ENCODE data around the gene INPP4A.

The INPP4A gene

GRCh38 chr2:98455494-98455976 is 10.9 kb downstream of the INPP4A start:
- DNase-seq: no peak
- in situ Hi-C loops (cut with HindIII; ENCODE audit: low pct_ligation_motif_present, low pct_unique_long_range_greater_than_20kb, low sequenced_read_pairs): no loop called here

DNA sequence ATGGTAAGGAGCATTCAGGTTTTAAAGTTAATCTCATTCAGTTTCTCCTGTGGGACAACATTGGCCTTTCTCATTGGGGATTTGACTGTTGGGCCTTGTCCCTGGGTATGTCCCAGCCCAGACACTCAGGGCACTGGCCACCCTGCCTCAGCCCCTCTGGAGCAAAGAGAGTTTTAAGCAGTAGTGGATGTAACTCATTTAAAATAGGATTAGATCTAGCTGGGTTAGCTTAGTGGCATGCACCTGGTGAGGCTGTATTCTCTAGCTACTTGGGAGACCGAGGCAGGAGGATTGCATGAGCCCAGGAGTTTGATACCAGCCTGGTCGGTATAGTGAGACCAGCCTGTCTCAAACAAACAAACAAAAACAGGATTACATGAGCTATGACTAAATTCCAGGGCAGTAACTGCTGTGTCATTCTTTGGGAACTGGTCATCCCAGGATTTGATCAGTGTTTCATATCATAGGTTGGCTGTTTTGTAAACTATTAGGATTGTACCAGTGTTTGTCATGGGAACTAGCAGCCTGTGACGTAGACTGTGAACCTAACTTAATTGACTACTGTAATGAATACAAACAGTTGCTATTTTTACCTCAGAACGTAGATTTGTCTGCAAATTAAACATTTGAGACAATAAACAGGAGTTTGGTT is 12.5 kb downstream of the INPP4A start:
- DNase-seq: peak; percentile 16
- in situ Hi-C loops (cut with HindIII; ENCODE audit: low pct_ligation_motif_present, low pct_unique_long_range_greater_than_20kb, low sequenced_read_pairs): no loop called here

GRCh38 chr2:98458207-98458606 is 13.5 kb downstream of the INPP4A start:
- no peak for DNase-seq
- in situ Hi-C loops (cut with HindIII; ENCODE audit: low pct_ligation_motif_present, low pct_unique_long_range_greater_than_20kb, low sequenced_read_pairs): no loop called here

DNA sequence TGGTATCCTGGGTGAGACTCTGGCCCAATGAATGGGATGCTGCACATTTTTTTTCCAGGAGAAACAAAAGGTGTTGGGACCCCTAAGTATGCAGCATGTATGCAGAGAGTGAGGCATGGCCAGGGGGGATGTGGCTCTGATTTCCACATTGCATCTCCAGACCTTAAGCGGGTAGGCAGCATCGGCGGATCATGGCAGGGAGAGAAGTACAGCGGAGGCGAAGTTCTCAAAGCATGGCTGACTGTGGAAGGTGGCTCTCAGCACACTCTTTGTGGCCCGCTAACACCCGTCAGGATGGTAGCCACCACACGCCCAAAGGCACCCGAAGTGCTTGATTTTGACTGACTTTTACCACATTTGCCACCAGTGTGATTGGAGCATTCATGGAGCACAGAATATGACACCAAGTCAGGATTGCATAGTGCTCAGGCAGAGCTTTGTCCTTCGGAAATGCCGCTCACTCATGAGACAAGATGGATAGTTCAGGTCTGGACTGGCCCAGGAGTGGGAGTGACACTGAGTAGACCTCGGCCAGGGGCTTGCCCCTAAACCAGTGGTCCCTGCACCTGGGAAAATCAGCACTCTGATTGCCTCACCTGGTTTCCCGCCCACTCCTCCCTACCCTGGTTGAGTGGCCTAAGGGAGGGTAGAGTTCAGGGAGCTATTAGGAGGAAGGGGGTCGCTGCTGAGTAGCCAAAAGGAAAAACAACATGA is 14.2 kb downstream of the INPP4A start:
- no peak for DNase-seq
- in situ Hi-C loops (cut with HindIII; ENCODE audit: low pct_ligation_motif_present, low pct_unique_long_range_greater_than_20kb, low sequenced_read_pairs): no loop called here

- no peak for DNase-seq
- in situ Hi-C loops (cut with HindIII; ENCODE audit: low pct_ligation_motif_present, low pct_unique_long_range_greater_than_20kb, low sequenced_read_pairs): no loop called here
Measured at GRCh38 chr2:98459496-98460175, 15.0 kb downstream of the INPP4A start.

- DNase-seq: no peak
- in situ Hi-C loops (cut with HindIII; ENCODE audit: low pct_ligation_motif_present, low pct_unique_long_range_greater_than_20kb, low sequenced_read_pairs): no loop called here
Measured at GRCh38 chr2:98460573-98461497, 16.2 kb downstream of the INPP4A start.

DNA sequence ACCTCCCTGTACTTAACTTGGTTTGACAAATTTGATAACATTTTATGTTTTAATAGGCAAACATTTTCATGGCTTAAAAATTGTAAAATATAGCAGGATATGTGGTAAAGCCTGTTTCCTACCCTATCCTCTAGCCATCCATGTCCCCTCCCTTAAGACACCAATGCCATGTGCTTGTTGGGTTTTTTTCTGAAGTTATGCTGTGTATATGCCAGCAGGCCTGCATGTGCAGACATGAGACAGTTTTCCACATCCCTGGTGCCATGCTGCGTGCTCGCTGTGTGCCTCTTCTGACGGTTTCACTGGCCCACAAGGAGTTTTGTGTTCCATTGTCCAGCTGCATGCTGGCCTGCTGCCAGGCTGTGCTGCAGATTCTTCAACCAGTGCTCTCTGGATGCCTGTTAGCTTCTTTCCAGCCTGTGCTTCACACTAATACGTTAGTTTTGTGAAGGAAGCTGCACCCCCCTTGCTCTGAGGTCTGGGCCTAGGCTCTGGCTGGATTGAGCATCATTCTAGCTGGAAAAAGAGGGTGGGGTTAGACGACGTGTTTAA is 16.9 kb downstream of the INPP4A start:
- no peak for DNase-seq
- in situ Hi-C loops (cut with HindIII; ENCODE audit: low pct_ligation_motif_present, low pct_unique_long_range_greater_than_20kb, low sequenced_read_pairs): no loop called here

DNA sequence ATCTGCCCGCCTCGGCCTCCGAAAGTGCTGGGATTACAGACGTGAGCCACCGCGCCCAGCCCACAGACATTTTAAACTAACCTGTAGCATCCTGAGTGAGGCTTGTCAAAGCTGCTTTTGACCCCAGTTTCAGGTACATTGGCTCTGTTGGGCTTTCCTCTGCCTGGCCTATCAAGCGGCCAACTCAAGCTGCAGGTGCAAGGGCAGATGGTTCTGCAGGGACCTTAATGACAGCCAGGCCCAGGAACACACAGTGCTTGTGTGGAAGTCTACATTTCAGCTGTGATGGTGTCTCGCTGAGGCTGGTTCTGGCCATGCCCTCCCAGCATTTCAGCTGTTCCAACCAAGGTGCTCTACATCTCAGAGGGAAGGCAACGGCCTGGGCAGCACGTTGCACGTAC is 18.4 kb downstream of the INPP4A start:
- no peak for DNase-seq
- in situ Hi-C loops (cut with HindIII; ENCODE audit: low pct_ligation_motif_present, low pct_unique_long_range_greater_than_20kb, low sequenced_read_pairs): no loop called here

DNA sequence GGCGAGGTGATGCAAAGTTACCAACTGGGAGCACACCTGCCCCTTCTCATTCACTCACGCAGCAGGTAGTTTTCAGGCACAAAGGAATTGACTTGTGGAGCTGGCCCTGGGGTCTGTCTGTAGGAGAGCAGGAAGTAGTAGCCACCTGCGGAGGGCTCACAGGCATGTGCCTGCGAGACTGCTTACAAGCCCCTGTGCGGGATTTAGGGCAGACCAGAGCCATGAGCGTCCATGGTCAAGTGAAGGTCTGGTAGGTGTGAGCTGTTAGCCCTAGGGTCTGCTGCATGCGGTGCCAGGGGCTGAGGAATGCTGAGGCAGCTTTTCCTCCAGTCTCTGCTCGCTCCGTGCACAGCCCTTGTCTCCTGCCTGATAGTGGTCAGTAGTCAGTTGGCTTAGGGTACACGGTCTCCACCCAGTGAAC is 18.9 kb downstream of the INPP4A start:
- in situ Hi-C loops (cut with HindIII; ENCODE audit: low pct_ligation_motif_present, low pct_unique_long_range_greater_than_20kb, low sequenced_read_pairs): no loop called here

GRCh38 chr2:98463988-98464771 is 19.5 kb downstream of the INPP4A start:
- DNase-seq: no peak
- in situ Hi-C loops (cut with HindIII; ENCODE audit: low pct_ligation_motif_present, low pct_unique_long_range_greater_than_20kb, low sequenced_read_pairs): no loop called here

More for the DNA sequence above, 18.9 kb downstream of the INPP4A start:
- no peak for DNase-seq

GRCh38 chr2:98464772-98465310 is 20.2 kb downstream of the INPP4A start:
- in situ Hi-C loops (cut with HindIII; ENCODE audit: low pct_ligation_motif_present, low pct_unique_long_range_greater_than_20kb, low sequenced_read_pairs): no loop called here
- no peak for DNase-seq

DNA sequence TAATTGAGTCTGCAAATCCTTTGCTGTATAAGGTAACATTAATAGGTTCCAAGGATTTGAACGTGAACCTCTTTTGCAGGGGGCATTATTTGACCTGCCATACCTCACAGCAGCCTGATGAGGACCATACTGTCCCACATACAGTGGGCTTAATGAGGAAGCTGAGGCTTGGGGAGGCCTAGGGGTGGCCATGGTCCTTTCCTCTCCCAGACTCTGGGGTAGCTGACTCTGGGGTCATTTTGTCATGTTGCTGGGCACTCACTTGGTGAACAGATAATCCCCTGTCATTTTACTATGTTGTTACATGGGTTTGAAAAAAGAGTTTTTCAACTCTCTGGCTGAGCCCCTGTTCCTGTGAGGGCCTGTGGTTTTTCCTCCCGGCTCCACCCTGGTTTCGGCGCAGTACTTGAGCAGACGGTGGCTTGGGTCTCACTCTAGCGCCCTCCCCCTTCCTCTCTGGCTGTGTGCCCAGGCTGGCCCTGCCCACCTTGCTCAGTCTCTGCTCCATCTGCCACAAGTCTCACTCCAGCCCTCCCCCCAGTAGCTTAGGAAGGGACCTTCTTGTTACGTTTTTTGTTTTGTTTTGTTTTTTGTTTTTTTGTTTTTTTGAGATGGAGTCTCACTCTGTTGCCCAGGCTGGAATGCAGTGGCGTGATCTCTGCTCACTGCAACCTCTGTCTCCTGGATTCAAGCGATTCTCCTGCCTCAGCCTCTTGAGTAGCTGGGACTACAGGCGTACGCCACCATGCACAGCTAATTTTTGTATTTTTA is 21.0 kb downstream of the INPP4A start:
- no peak for DNase-seq
- in situ Hi-C loops (cut with HindIII; ENCODE audit: low pct_ligation_motif_present, low pct_unique_long_range_greater_than_20kb, low sequenced_read_pairs): no loop called here

DNA sequence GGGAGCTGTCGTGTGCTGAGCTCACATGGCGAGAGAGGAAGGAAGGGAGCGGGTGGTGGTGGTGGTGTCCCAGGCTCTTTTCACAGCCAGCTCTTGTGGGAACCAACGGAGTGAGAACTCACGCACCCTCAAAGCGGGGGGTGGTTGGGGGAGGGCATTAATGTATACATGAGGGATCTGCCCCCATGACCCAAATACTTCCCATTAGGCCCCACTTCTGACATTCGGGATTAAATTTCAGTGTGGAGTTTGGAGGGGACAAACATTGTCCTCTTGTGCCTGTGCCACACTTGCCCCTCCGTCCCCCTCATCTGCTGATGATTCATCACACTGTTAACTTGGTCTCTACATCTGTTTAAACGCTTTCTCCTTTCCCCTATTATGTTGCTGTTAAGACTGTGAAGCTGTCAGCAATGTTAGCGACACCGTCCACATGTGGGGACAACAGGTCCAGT is 22.5 kb downstream of the INPP4A start:
- in situ Hi-C loops (cut with HindIII; ENCODE audit: low pct_ligation_motif_present, low pct_unique_long_range_greater_than_20kb, low sequenced_read_pairs): no loop called here
- no peak for DNase-seq

DNA sequence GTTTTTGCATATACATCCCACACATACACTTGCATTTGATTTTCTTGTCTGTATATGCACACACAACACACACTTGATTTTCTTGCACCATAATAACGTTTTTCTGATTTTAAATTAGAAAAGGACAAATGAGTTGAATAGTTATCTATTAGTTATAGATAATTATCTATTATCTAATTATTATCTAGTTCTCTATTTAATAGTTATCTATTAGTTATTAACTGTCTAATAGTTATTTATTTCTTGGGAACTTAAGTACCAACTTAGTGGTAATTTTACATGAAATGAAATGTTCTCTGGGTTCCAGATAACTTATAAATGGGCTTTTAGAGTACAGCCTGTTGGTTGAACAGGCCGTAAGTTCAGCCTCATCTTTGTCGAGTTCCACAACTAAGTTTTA is 23.0 kb downstream of the INPP4A start:
- in situ Hi-C loops (cut with HindIII; ENCODE audit: low pct_ligation_motif_present, low pct_unique_long_range_greater_than_20kb, low sequenced_read_pairs): no loop called here
- DNase-seq: no peak

DNA sequence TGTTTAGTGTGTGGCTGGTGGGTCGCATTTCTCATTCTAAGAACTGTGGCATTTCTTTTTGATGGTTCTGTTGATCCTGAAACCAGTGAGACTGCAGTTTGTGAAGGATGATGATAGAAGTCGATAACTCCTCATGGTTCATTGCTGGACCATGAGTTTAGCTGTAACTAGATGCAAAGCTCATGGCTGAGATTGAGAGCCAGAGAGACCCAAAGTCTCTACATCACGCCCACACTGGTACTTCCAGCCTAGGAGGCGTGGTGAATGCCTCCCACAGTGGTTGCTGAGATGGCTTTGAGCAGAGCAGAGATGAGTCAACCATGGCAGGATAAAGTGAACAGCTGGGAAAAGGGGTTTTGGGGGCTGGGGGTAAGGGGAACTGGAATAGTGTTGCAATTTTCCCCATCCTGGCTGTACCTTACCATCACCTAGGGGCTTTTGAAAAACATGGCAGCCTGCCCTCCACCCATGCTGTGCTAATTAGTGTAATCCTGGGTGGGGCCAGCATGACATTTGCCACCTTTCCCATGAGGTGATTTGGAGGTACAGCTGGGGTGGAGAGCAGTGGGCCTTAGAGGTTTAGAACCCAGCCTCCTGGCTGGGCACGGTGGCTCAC is 24.1 kb downstream of the INPP4A start:
- in situ Hi-C loops (cut with HindIII; ENCODE audit: low pct_ligation_motif_present, low pct_unique_long_range_greater_than_20kb, low sequenced_read_pairs): no loop called here
- no peak for DNase-seq

DNA sequence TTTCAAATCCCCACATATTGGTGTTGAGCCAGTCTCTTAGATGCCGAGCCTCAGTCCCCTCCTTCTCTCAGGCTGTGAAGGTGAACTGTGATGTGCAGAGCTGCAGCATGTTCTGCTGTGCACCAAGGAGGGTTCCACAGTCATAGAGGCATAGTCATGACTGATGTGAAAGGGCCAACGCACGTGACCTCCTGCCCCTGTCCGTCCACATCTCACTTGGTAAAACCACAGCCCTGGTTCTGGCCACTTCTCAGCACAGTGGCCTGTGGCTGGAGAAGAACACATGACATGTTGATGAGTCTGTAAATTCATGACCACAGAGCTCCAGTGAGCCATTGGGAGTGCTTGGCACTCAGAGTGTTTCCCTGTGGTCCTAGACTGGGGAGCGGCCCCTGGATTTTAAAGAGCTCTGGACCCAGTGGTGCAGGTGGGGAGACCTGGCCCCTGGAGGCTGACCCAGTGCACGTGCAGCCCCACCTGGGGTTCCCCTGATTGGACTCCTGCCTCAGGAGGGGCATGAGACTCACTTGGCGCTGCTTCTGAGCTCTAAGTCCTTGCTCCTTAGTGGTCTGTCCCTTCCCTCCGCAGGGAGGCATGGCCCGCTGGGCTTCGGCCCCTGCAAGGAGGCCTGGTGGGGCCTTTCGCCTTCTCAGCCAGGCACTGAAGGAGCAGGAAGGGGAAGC is 25.3 kb downstream of the INPP4A start:
- in situ Hi-C loops (cut with HindIII; ENCODE audit: low pct_ligation_motif_present, low pct_unique_long_range_greater_than_20kb, low sequenced_read_pairs): no loop called here
- DNase-seq: peak; percentile 19

Measured in ACHN (cell line).